COR-L47 (cell line): ENCODE results near the gene AHRR.
A peak's percentile ranks its signal among the peaks of the same experiment; 100 is the strongest.
"Not testable (repeated sequence)": the region's sequence is repeated elsewhere in the genome, so short reads cannot be mapped to it uniquely, and the experiment has no call there.

Experiments
- DNase-seq: peaks from one replicate; lab custom pipeline; 2025; lab: John Stamatoyannopoulos, UW

The AHRR gene

DNA sequence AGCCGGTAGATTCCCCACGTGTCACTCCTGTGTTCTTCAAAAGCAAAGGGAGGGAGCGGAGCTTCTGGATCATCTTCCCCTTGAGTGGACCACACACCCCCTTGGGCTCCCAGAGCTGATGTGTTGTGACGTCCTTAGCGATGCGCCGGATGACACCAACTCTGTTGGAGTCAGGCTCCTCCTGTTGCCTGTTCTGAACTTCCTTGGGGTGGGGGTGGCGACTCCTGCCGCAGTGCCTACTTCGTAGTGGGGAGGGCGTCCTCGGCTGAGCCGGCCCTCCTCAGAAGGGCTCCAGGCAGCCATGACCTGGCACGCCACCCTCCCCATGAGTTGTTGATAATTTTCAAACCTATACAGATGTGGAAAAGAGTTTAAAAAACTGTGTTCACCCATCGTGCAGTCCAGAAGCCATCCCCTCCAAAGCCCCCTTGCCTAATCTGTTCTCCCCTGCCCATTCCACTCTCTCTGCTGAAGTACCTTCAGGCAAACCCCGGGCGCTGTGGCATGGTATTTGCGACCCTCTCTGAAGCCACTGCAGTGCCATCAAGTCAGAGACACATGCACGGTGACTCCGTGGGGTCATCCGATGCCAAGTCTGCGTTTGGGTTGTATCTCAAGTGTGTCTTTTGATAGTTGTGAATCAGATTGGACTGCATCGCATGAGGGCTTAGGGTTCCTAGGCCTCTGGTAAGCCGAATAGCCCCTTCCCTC, 138.2 kb downstream of the AHRR start:
- DNase-seq = no peak

DNA sequence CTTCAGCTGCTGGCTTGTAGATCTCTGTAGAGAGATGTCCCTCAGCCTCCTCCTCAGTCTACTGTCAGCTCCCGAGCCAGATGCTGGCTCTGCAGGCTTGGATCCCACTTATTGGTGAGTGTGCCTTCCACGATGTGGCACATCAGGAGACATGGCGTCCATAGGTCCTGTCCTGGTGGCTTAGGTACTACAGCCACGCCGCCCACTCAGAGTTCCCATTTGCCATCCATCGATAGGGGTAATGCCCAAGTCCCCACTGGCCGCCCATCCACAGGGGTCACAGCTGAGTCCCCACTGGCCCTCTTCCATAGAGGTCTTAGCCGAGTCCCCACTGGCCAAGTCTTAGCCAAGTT, 138.7 kb downstream of the AHRR start:
- no peak for DNase-seq

DNA sequence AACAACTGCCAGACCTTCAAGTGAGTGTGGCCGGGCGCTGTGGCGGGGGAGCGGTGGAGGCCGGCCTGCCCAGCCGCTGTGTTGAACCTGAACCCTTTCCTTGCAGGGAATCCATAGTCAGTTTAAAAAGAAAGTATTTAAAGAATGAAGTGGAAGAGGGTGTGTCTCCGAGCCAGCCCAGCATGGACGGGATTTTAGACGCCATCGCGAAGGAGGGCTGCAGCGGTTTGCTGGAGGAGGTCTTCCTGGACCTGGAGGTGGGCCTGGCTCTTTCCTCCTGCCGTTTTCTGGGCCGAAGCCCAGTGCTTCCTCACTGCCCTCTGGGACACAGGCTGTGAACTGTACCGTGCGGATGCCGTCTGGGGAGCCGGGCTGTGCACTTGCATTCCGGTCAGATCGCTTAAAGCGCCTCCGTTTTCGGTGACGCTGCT, 140.6 kb downstream of the AHRR start:
- DNase-seq = no peak

DNA sequence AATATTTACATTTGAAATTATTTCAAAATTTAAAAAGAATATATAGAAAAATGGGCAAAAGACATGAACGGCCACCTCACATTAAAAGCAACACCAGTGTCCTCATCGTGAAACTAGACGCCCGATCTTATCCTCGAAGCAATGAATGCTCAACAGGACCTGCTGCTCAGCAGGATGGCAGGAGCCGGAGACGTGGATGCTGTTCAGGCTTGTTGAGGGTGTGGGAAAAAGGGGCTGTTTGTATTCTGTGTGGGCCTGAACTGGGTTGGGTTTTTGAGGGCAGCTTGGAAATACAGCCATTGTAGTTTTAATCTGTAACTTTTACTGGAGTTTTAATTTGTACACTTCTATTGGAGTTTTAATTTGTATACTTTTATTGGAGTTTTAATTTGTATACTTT, 141.8 kb downstream of the AHRR start:
- no peak for DNase-seq

DNA sequence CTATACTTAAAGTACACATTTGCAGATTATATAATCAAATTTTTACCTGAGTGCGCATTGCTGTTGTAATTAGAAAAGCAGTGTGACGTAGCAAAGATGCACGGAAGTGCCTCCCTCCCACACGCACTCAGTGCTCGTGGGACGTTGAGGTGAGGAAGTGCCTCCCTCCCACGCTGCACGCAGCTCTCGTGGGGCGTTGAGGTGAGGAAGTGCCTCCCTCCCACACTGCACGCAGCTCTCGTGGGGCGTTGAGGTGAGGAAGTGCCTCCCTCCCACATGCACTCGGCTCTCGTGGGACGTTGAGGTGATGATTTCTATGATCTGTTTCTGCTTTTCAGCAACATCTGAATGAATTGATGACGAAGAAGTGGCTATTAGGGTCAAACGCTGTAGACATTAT, 142.4 kb downstream of the AHRR start:
- DNase-seq = no peak

DNA sequence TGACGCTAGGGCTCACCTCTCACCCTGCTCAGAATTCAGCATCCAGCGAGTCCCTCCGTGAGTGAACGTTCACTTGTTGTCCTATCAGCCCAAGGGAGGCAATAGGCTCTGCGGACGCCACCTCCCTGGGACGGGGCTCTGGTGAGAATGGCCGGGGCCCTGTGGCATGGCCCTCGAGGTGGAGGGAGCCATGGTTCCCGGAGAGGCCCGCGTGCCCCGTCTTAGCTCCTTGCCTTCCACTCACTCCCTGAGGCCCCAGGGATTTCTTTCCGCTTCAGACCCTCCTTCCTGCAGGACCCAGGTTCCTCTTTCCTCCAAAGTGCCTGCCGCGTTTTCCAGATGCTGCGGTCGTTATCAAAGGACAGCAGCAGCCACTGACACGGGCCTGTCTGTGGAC, 142.9 kb downstream of the AHRR start:
- DNase-seq = no peak

DNA sequence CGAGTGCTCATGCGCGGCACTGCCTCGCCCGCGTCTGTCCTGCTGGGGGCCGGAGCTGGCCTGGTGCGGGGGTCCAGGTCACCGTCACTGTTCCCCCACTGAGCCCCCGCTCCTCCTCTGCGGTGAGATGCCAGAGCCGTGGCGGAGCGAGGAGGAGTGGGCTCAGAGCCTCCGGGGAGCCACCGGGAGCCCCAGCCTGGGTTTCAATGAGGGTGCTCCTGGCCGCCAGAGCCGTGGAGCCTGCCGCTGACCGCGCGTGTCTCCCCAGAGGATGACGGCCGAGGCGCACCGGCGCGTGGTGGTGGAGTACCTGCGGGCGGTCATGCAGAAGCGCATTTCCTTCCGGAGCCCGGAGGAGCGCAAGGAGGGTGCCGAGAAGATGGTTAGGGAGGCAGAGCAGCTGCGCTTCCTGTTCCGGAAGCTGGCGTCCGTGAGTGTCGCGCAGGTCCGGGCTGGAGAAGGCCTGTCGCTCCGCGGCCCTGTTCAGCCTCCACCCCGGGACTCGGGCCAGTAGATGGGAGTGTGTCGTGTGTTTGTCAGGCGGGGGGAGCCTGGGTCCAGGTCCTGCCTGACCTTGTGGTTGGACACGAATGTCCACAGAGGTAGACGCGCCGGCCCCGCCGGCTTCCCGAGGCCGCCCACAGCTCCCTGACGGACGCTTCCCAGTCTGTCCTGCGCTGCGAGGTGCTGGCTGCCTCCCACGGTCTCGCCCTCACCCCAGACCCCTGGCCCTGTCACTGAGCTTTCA, 143.5 kb downstream of the AHRR start:
- DNase-seq = no peak

DNA sequence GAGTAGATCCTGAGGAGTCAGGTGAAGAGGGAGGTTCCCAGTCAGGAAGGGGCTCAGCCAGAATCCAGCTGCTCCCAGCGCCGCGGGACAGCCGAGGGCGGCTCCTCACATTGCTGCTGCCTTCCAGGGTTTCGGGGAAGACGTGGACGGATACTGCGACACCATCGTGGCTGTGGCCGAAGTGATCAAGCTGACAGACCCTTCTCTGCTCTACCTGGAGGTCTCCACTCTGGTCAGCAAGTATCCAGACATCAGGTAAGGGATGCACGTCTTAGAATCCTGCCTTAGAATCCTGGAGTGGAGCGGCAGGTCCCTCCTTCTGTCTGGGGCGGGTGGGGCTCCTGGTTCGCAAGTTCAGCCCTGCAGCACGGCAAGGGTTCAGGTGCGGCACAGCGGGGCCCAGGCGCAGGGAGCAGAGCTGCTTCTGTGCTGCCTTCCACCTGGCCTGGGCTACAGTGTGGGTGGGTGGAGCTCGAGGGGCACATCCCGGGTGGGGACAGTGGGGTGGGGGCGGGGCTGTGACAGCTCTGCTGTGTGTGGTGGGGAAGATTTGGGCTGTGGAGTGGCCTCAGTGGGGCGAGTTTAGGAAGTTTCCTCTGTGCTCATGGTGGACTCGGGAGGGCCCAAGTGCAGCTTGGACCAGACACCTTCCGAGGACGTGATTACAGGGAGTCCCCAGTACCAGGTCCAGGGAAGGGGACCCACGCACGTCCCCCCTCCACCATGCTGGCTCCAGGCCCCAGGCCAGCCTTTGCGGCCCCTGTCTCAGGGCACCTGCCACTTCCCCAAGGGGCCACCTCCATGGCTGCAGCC, 144.3 kb downstream of the AHRR start:
- DNase-seq = no peak

DNA sequence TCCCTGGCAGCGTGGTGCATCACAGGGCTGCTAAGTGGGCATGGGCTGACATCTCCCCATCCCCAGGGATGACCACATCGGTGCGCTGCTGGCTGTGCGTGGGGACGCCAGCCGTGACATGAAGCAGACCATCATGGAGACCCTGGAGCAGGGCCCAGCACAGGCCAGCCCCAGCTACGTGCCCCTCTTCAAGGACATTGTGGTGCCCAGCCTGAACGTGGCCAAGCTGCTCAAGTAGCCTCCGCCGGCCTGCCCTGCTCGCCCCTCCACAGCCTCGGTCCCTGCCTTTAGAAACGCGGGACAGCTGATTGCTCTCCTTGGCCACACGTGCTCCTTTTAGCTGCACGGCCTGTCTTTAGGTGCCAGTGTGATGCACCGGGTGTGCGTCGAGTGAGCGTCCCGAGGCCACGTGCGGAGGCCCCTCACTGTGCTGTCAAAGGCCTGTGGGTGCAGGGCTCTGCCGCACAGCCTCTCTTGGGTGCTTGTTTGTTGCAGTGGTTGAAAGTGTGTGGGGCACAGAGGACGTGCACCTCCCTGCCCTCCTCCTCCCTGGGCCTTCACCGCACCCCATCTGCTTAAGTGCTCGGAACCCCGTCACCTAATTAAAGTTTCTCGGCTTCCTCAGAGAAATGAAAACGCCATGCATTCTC, 145.3 kb downstream of the AHRR start:
- no peak for DNase-seq

DNA sequence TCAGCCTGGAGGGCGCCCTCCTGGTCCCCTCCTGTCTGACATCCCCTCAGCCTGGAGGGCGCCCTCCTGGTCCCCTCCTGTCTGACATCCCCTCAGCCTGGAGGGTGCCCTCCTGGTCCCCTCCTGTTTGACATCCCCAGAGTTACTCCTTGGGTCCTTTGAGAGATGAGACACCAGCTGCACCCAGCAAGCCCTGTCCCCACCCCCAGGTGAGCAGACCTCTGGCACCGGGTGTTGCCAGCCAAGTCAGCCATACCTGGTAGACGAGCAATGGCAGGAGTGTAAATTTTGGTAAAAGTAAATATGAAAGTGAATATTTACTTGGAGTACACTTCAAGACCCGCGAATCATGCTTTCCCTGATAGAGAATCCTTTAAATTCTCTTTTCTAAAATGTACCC, 146.9 kb downstream of the AHRR start:
- DNase-seq = no peak

DNA sequence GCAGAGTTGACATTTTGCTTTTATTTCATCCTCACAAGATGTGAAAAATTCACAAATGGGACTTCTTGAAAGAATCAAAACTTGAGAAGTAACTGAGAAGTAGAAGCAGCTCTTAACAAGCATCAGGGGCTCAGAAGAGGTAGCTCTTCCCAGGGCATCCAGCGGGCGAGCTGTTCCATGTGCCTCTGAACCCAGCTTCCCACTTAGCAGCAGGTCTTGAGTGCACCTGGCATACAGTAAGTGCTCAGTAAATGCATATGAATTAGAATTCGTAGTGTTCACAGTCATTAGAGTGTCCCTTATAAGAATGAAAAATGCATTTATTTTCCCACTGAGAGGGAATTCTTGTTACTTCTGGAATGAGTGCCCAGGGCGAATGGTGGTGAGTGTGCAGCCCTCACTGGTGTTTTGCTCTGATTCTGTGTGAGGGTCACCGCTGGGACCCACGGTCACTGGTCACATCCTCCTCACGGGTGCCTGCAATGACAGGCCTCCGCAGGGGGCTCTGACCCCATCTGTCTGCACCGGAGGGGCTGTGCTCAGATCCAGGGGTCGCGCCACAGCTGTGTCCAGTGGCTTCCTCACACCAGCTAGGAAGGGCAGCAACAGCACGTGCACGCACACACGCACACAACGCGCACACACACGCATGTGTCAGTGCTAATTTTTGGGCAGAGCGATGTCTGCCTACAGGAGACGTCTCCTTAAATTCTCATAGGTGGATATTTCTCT, 148.4 kb downstream of the AHRR start:
- no peak for DNase-seq

DNA sequence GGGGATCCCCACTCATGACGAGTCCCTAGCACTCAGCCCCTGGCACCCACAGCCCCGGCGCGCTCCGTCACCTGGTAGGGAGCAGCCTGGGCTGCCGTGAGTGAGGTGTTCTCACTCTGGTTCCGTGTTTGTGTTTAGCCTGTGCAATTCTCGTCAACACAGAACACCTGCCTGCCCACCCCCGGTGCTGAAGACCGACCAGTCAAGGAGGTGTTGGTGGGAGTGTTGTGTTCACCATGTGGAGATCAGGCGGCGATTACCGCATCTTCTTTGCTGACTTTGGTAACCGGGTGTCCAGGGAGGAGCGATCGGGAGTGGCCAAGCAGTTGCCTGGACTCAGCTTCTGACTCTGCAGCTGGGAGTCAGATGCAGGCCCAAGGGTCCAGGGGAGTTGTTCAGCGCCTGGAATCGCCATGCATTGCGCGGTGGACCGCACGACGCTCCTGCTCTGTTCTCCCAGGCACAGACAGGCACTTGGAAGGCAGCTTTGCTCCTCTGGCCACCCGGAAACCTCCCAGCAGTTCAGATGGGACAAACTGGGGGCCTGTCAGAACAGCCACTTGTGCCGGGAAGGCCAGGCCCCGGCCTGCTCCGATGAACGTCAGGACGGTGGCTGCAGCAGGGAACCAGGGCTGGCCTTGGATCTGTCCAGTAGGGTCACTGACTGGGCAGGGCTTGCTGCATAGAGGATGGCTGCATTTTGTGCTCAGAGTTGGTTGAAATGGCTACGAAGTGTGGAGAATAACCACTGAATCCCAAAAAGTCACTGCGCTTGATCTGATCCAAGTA, 149.6 kb downstream of the AHRR start:
- peak; percentile 18 for DNase-seq

DNA sequence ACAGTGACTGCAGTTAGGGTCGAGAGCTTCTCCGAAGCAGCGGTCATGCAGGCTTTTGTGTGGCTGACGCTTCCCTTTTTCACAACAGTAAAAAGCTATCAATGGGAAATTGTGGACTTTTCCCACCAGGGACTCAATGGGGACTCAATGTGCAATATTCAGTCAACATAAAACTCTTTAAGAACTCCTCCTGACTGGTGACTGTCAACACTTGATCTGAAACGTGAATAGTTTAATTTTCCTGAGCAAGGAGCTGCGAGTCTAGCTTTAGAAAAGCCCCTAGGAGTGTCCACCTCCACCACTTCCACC, 150.2 kb downstream of the AHRR start:
- no peak for DNase-seq

DNA sequence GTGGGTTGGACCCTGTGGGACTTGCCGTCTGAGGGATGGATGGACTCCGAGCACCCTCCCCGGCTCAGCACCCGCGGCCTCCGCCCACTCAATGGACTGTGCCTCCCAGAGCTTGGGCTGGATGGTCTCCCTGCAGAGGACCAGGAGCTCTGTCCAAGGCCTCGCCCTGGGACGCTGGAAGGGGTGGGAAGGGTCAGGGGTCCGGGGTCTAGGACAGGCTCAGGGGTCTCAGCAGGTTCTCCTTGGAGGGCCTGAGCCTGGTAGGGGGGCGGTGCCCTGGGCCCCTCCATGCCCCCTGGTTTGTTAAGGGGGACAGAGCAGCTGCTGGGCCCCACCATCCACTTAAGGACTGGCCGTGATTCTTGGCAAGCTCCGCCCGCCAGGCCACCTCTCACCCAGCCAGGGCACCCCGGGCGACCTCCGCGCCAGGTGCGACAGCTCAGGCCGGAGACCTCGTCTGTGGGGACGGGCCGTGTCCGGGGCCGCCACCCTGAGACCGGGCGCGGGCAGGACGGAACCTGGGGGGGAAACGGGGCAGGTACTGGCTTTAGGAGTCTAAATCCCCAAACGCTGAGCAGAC, 150.7 kb downstream of the AHRR start:
- DNase-seq = peak; percentile 21

DNA sequence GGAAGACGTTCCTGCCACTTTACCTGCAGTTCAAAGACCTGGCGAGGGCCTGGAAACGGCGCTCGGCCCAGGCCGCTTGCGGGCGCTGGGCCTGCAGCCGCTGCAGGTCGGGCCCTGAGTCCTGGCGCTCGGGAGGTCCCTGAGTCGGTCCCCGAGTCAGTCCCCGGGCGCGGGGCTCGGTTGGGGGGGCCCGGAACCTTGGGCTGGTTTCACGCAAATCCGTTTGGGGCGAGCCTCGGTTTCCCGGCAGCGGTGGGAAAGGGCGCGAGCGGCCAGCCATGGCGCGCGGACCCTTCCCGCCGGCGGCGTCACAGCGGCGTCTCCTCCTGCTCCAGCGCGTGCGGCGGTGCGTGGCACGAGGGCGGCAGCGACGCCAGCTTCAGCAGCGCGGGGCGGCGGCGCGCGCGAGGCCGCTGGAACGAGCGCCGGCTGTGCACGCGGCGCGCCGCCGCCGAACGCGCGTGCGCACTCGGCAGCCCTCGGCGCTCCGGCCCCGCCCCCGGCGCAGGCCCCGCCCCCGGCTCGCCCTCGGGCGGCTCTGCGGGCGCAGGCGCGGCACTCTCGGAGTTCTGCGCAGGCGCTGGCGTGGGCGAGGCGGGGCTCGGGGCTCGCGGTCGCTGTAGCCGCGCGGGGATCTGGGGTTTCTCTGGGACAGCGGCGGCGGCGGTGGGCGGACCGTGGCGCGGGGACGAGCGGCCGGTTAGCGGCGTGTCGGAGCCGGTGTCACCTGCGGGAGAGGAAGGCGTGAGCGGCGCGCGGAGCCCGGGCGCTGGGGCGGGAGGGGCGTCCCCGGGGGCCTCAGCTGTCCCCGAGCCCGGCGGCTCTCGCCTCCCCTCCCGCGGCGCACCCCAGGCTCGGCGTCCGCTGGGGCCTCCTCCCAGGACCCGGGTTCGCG, 151.4 kb downstream of the AHRR start:
- peak; percentile 83 for DNase-seq

DNA sequence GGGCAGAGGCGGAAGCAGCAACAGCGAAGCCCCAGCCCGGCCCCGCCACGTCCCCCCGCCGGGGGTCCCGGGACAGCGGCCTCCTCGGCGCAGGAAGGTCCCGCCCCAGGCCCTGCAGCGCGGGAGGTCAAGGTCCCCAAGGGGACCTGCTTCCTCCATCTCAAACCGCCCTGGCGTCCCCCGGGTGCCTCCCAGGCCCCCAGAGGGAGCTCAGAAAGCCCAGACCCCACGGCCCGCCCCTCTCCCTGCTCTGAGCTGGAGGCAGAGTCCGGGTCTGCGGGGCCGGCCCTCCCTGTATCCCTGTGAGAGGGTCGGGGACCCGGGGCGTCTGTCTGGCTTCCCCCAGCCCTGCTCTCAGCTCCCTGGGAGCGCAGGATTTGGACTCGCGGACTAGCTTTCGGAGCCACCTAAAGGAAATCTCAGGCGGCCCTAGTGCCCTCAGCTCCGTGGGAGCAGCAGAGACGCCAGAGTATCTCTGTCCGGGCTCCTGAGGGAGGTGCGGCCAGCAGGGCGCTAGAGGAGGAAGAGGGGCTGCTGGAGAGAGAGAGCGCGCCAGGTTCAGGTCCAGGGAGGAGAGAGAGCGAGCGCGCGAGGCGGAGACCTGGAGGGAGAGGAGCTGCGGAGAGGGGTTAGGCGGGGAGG, 152.2 kb downstream of the AHRR start:
- peak; percentile 19 for DNase-seq

DNA sequence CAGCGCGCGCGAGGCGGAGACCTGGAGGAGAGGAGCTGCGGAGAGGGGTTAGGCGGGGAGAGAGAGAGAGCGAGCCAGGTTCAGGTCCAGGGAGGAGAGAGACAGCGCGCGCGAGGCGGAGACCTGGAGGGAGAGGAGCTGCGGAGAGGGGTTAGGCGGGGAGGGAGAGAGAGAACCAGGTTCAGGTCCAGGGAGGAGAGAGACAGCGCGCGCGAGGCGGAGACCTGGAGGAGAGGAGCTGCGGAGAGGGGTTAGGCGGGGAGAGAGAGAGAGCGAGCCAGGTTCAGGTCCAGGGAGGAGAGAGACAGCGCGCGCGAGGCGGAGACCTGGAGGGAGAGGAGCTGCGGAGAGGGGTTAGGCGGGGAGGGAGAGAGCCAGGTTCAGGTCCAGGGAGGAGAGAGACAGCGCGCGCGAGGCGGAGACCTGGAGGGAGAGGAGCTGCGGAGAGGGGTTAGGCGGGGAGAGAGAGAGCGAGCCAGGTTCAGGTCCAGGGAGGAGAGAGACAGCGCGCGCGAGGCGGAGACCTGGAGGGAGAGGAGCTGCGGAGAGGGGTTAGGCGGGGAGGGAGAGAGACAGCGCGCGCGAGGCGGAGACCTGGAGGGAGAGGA, 152.8 kb downstream of the AHRR start:
- DNase-seq = not testable (repeated sequence)

DNA sequence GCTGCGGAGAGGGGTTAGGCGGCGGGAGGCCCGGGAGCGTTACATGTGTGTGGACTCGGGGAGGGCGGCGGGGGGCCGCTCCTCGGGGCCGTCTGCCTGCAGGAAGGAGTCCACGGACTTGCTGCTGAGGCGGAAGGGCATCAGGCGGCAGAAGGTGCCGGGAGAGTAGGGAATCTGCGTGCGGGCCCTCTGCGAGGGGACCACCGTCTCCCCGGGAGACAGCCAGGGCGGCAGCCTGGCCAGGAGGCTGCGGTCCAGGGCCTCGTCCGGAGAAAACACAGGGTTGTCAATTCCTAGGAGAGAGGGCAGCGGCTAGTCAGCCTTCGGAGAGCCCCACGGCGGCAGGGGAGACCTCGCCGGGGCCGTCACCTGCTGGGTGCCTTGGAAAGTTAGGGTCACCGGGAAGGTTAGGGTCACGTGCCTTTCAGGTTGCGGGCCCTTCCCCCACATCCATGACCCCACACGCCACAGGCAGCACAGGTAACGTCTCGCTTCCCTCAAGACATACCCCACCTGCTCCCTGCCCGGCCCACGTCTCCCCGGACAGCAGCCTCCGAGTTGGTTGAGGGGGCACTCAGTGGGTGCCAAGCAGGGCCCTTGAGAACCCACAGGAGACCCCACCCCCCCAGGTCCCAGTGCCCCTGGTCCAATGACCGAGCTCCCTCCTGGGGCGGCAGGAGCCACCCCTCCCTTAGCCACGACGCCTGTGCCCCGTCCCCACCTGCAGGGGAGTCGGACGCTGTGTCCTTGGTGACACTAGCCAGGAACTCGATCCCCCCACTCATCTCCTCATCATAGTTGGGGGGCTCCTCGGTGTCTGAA, 153.5 kb downstream of the AHRR start:
- DNase-seq = peak; percentile 7
